Measurements from ENCODE around the gene RCN2. TPM values are rescaled to one million over a fixed set of nuclear protein-coding genes. Genes with fewer than 3 reads are reported as not detected.

Gene RCN2
- total and polyA plus RNA-seq, 2 experiments from 2014 or later = 170 to 327 TPM

DNA sequence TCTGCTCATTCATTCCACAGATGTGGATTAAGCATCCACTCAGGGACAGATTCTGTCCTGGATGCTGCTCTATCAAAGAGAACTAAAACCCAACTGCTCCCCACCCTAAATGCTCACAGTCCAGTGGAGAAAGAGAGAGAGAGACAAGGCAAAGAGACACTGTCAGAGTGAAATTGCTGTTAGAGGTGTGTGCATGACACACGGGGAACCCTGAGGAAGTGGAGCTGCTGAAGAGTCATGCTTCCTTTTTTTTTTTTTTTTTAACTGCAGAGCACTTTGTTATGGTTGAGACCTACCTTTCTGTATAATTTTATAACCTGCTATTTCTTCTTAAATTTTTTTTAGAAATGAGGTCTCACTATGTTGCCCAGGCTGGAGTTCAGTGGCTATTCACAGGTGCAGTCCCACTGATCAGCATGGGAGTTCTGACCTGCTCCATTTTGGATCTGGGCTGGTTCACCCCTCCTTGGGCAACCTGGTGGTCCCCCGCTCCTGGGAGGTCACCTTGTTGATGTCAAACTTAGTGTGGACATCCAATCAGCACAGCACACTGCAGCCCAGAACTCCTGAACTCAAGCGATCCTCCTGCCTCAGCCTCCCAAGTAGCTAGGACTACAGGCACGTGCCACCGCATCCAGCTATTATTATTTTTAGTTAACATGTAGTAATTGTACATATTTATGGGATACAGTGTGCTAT, 45.2 kb downstream of the RCN2 start:
- Histone ChIP-seq H4K20me1 (replicated peaks; ENCODE audit: insufficient read depth) (no peaks in the 10 kb centered on the region), H3K36me3 (ENCODE audit: insufficient read depth) (no peaks in the 10 kb centered on the region), H3K4me3 (no peak overlapping the region), H3K27me3 (ENCODE audit: insufficient read depth) (no peaks in the 10 kb centered on the region), H3F3A (replicated peaks; ENCODE audit: low read depth) (no peaks in the 10 kb centered on the region), H3K4me1 (ENCODE audit: insufficient read depth) (peaks cover 4% of the 10 kb centered on the region; the same call in 1 of the 2 replicates), H2AFZ (no peak overlapping the region), H3K27ac (ENCODE audit: low read depth) (no peak overlapping the region), H3K9me2 (ENCODE audit: insufficient read depth) (peaks cover 6% of the 10 kb centered on the region; the same call in 1 of the 2 replicates), H3K4me2 (no peak overlapping the region), H3K79me2 (replicated peaks; ENCODE audit: insufficient read depth) (no peaks in the 10 kb centered on the region)
- Mint-ChIP-seq H3K27ac (no peak overlapping the region), H3K36me3 (ENCODE audit: low read depth) (no peaks in the 10 kb centered on the region; the same call in 2 of the 3 replicates), H3K27me3 (ENCODE audit: insufficient read depth, low read depth, poor library complexity) (no peaks in the 10 kb centered on the region), H3K4me1 (peaks cover 5% of the 10 kb centered on the region), H3K4me3 (no peak overlapping the region), H3K9me3 (peaks cover 6% of the 10 kb centered on the region; the same call in 2 of the 3 replicates)
- ATAC-seq (no peak), DNase-seq (ENCODE audit: low spot score) (no peak)
- TF ChIP-seq, protein P1, sequence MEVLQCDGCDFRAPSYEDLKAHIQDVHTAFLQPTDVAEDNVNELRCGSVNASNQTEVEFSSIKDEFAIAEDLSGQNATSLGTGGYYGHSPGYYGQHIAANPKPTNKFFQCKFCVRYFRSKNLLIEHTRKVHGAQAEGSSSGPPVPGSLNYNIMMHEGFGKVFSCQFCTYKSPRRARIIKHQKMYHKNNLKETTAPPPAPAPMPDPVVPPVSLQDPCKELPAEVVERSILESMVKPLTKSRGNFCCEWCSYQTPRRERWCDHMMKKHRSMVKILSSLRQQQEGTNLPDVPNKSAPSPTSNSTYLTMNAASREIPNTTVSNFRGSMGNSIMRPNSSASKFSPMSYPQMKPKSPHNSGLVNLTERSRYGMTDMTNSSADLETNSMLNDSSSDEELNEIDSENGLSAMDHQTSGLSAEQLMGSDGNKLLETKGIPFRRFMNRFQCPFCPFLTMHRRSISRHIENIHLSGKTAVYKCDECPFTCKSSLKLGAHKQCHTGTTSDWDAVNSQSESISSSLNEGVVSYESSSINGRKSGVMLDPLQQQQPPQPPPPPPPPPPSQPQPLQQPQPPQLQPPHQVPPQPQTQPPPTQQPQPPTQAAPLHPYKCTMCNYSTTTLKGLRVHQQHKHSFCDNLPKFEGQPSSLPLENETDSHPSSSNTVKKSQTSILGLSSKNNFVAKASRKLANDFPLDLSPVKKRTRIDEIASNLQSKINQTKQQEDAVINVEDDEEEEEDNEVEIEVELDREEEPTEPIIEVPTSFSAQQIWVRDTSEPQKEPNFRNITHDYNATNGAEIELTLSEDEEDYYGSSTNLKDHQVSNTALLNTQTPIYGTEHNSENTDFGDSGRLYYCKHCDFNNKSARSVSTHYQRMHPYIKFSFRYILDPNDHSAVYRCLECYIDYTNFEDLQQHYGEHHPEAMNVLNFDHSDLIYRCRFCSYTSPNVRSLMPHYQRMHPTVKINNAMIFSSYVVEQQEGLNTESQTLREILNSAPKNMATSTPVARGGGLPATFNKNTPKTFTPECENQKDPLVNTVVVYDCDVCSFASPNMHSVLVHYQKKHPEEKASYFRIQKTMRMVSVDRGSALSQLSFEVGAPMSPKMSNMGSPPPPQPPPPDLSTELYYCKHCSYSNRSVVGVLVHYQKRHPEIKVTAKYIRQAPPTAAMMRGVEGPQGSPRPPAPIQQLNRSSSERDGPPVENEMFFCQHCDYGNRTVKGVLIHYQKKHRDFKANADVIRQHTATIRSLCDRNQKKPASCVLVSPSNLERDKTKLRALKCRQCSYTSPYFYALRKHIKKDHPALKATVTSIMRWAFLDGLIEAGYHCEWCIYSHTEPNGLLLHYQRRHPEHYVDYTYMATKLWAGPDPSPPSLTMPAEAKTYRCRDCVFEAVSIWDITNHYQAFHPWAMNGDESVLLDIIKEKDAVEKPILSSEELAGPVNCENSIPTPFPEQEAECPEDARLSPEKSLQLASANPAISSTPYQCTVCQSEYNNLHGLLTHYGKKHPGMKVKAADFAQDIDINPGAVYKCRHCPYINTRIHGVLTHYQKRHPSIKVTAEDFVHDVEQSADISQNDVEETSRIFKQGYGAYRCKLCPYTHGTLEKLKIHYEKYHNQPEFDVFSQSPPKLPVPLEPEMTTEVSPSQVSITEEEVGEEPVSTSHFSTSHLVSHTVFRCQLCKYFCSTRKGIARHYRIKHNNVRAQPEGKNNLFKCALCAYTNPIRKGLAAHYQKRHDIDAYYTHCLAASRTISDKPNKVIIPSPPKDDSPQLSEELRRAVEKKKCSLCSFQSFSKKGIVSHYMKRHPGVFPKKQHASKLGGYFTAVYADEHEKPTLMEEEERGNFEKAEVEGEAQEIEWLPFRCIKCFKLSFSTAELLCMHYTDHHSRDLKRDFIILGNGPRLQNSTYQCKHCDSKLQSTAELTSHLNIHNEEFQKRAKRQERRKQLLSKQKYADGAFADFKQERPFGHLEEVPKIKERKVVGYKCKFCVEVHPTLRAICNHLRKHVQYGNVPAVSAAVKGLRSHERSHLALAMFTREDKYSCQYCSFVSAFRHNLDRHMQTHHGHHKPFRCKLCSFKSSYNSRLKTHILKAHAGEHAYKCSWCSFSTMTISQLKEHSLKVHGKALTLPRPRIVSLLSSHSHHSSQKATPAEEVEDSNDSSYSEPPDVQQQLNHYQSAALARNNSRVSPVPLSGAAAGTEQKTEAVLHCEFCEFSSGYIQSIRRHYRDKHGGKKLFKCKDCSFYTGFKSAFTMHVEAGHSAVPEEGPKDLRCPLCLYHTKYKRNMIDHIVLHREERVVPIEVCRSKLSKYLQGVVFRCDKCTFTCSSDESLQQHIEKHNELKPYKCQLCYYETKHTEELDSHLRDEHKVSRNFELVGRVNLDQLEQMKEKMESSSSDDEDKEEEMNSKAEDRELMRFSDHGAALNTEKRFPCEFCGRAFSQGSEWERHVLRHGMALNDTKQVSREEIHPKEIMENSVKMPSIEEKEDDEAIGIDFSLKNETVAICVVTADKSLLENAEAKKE (CRISPR knock-in tag; IDR thresholded peaks at IDR 0.05) = no peak
- TF ChIP-seq CREB1 (CRISPR knock-in tag; IDR thresholded peaks at IDR 0.05; ENCODE audit: low read depth) (no peak), STAT1 (IDR thresholded peaks at IDR 0.05; ENCODE audit: unreplicated experiment) (no peak), JUNB (IDR thresholded peaks at IDR 0.05; ENCODE audit: unreplicated experiment) (no peak), POLR2AphosphoS5 (IDR thresholded peaks at IDR 0.05; ENCODE audit: low read depth) (no peak), ZNF331 (CRISPR knock-in tag; IDR thresholded peaks at IDR 0.05; ENCODE audit: low read depth) (no peak), NANOG (IDR thresholded peaks at IDR 0.05; ENCODE audit: borderline replicate concordance) (no peak), ZNF114 (CRISPR knock-in tag; IDR thresholded peaks at IDR 0.05) (no peak), EZH2phosphoT487 (IDR thresholded peaks at IDR 0.05; ENCODE audit: unreplicated experiment) (no peak), EZH2 (IDR thresholded peaks at IDR 0.05; ENCODE audit: low read depth, unreplicated experiment) (no peak)
- TF ChIP-seq, protein P2, sequence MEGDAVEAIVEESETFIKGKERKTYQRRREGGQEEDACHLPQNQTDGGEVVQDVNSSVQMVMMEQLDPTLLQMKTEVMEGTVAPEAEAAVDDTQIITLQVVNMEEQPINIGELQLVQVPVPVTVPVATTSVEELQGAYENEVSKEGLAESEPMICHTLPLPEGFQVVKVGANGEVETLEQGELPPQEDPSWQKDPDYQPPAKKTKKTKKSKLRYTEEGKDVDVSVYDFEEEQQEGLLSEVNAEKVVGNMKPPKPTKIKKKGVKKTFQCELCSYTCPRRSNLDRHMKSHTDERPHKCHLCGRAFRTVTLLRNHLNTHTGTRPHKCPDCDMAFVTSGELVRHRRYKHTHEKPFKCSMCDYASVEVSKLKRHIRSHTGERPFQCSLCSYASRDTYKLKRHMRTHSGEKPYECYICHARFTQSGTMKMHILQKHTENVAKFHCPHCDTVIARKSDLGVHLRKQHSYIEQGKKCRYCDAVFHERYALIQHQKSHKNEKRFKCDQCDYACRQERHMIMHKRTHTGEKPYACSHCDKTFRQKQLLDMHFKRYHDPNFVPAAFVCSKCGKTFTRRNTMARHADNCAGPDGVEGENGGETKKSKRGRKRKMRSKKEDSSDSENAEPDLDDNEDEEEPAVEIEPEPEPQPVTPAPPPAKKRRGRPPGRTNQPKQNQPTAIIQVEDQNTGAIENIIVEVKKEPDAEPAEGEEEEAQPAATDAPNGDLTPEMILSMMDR (conservative IDR thresholded peaks at IDR 0.05; ENCODE audit: low read depth in 2 of 2) = no peak
- TF ChIP-seq, protein P3, sequence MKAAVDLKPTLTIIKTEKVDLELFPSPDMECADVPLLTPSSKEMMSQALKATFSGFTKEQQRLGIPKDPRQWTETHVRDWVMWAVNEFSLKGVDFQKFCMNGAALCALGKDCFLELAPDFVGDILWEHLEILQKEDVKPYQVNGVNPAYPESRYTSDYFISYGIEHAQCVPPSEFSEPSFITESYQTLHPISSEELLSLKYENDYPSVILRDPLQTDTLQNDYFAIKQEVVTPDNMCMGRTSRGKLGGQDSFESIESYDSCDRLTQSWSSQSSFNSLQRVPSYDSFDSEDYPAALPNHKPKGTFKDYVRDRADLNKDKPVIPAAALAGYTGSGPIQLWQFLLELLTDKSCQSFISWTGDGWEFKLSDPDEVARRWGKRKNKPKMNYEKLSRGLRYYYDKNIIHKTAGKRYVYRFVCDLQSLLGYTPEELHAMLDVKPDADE (IDR thresholded peaks at IDR 0.05) = no peak
- TF ChIP-seq, protein P4, sequence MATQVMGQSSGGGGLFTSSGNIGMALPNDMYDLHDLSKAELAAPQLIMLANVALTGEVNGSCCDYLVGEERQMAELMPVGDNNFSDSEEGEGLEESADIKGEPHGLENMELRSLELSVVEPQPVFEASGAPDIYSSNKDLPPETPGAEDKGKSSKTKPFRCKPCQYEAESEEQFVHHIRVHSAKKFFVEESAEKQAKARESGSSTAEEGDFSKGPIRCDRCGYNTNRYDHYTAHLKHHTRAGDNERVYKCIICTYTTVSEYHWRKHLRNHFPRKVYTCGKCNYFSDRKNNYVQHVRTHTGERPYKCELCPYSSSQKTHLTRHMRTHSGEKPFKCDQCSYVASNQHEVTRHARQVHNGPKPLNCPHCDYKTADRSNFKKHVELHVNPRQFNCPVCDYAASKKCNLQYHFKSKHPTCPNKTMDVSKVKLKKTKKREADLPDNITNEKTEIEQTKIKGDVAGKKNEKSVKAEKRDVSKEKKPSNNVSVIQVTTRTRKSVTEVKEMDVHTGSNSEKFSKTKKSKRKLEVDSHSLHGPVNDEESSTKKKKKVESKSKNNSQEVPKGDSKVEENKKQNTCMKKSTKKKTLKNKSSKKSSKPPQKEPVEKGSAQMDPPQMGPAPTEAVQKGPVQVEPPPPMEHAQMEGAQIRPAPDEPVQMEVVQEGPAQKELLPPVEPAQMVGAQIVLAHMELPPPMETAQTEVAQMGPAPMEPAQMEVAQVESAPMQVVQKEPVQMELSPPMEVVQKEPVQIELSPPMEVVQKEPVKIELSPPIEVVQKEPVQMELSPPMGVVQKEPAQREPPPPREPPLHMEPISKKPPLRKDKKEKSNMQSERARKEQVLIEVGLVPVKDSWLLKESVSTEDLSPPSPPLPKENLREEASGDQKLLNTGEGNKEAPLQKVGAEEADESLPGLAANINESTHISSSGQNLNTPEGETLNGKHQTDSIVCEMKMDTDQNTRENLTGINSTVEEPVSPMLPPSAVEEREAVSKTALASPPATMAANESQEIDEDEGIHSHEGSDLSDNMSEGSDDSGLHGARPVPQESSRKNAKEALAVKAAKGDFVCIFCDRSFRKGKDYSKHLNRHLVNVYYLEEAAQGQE (IDR thresholded peaks at IDR 0.05; ENCODE audit: unreplicated experiment) = no peak
